Vagina (tissue), 2 donors: ENCODE measurements around the gene LIF. TPM values are rescaled to one million over a fixed set of nuclear protein-coding genes. Genes with fewer than 3 reads are reported as not detected.

Source experiments
- DNase-seq, 2 donors: peaks; one replicate each; pipeline ENCODE4 v3.0.0-alpha.2; 2017; ENCODE audit errors: extremely low spot score in 2 of 2
- H3K27ac ChIP-seq: fragments of 200-600 bp; sonication (generic); one replicate; pipeline ENCODE4 v1.5.1; 2019
- H3K27me3 ChIP-seq: fragments of 200-600 bp; sonication (generic); one replicate; pipeline ENCODE4 v1.5.1; 2019
- H3K36me3 ChIP-seq, 2 donors: fragments of 200-600 bp; sonication (generic); one replicate each; pipeline ENCODE4 v1.5.1; 2017 to 2019
- H3K4me1 ChIP-seq: fragments of 200-600 bp; sonication (generic); one replicate; pipeline ENCODE4 v1.5.1; 2019
- H3K4me3 ChIP-seq, 2 donors: fragments of 200-600 bp; sonication (generic); 1 replicate in 1 of 2; 2 replicates in 1 of 2; pipeline ENCODE4 v1.5.1; 2016 to 2019
- H3K9me3 ChIP-seq: fragments of 200-600 bp; sonication (generic); one replicate; pipeline ENCODE4 v1.5.1; 2019
- CTCF ChIP-seq, 3 experiments: fragments of 450-650 bp in 2 of 3; fragments of 200-600 bp in 1 of 3; sonication (generic) in 1 of 3; IDR thresholded peaks; one replicate each; pipeline ENCODE4 v1.5.1; 2017 to 2019; ENCODE audit warnings: antibody characterized with exemption in 3 of 3, mild to moderate bottlenecking in 2 of 3, moderate library complexity in 2 of 3
- POLR2A ChIP-seq, 2 donors: fragments of 450-650 bp; IDR thresholded peaks; one replicate each; pipeline ENCODE4 v1.6.1; 2017; ENCODE audit warnings: antibody characterized with exemption in 2 of 2, mild to moderate bottlenecking in 2 of 2, moderate library complexity in 2 of 2
- POLR2AphosphoS5 ChIP-seq, 2 donors: sonication (generic); formaldehyde crosslinking; IDR thresholded peaks; one replicate each; pipeline ENCODE4 v1.9.0; 2017; ENCODE audit warnings: antibody characterized with exemption in 2 of 2, mild to moderate bottlenecking in 2 of 2, low read depth in 1 of 2; ENCODE audit not compliant: insufficient read depth in 1 of 2
- intact Hi-C: fragments of 100-400 bp; cut with DNase I; formaldehyde crosslinking; loops from one replicate; pipeline ENCODE4 v1.15.1; 2023
- total RNA-seq: library from RNA; depleted of rRNA; stranded (reverse); fragments of >200 nt; gene quantifications from one replicate; pipeline ENCODE4 v1.2.3, GENCODE V29; 2016

The LIF gene
- total RNA-seq, 1 donor from 2014 or later, result 0.49 TPM

GRCh38 chr22:30265131-30265720 lies 18.7 kb upstream of the LIF start:
- Histone ChIP-seq H3K27me3 (no peaks in the 10 kb centered on the region), H3K27ac (no peak overlapping the region), H3K36me3 (no peaks in the 10 kb centered on the region), H3K9me3 (no peaks in the 10 kb centered on the region), H3K4me3 (no peak overlapping the region), H3K4me1 (peaks cover 23% of the 10 kb centered on the region)
- DNase-seq, result no peak
- no peak for TF ChIP-seq CTCF (IDR thresholded peaks at IDR 0.05)
- no peak for TF ChIP-seq POLR2AphosphoS5 (IDR thresholded peaks at IDR 0.05; ENCODE audit: insufficient read depth in 1 of 2, low read depth in 1 of 2)
- TF ChIP-seq POLR2A (IDR thresholded peaks at IDR 0.05), result no peak
- intact Hi-C loops, result no loop called here

GRCh38 chr22:30263883-30264282 lies 17.3 kb upstream of the LIF start:
- H3K4me1 ChIP-seq, result peaks cover 23% of the 10 kb centered on the region
- no peak for TF ChIP-seq POLR2AphosphoS5 (IDR thresholded peaks at IDR 0.05; ENCODE audit: insufficient read depth in 1 of 2, low read depth in 1 of 2)
- no peak for TF ChIP-seq POLR2A (IDR thresholded peaks at IDR 0.05)
- TF ChIP-seq CTCF (IDR thresholded peaks at IDR 0.05), result no peak
- no peaks in the 10 kb centered on the region for H3K27me3 ChIP-seq
- intact Hi-C loops, result loop anchor here (5.0 kb wide), 2 partner anchors 123 to 152 kb away; partner anchors contain the start of gene RNF215
- H3K9me3 ChIP-seq, result no peaks in the 10 kb centered on the region
- DNase-seq, result no peak
- no peak overlapping the region for H3K27ac ChIP-seq
- H3K4me3 ChIP-seq, result no peak overlapping the region
- no peaks in the 10 kb centered on the region for H3K36me3 ChIP-seq

- H3K27ac ChIP-seq, result peak overlapping the region; percentile 17
- no peaks in the 10 kb centered on the region for H3K36me3 ChIP-seq
- H3K9me3 ChIP-seq, result no peaks in the 10 kb centered on the region
- DNase-seq, result no peak
- intact Hi-C loops, result loop anchor here (5.0 kb wide), 2 partner anchors 124 to 151 kb away; partner anchors contain the start of gene RNF215
- TF ChIP-seq POLR2A (IDR thresholded peaks at IDR 0.05) (no peak), CTCF (IDR thresholded peaks at IDR 0.05) (peak; percentile 98 to 99 (median 98)), POLR2AphosphoS5 (IDR thresholded peaks at IDR 0.05; ENCODE audit: insufficient read depth in 1 of 2, low read depth in 1 of 2) (peak in 1 of 2 donors; percentile 20)
- no peaks in the 10 kb centered on the region for H3K27me3 ChIP-seq
- H3K4me3 ChIP-seq, result no peak overlapping the region
- peaks cover 23% of the 10 kb centered on the region for H3K4me1 ChIP-seq
These were observed 16.6 kb upstream of the LIF start for GRCh38 chr22:30262917-30263741.

GRCh38 chr22:30262112-30262511 lies 15.6 kb upstream of the LIF start:
- TF ChIP-seq CTCF (IDR thresholded peaks at IDR 0.05), result no peak
- TF ChIP-seq POLR2A (IDR thresholded peaks at IDR 0.05), result no peak
- H3K36me3 ChIP-seq, result no peaks in the 10 kb centered on the region
- intact Hi-C loops, result loop anchor here (5.0 kb wide), 2 partner anchors 125 to 150 kb away; partner anchors contain the start of gene RNF215
- no peak overlapping the region for H3K4me3 ChIP-seq
- no peaks in the 10 kb centered on the region for H3K27me3 ChIP-seq
- no peak for DNase-seq
- H3K4me1 ChIP-seq, result peaks cover 23% of the 10 kb centered on the region
- H3K9me3 ChIP-seq, result no peaks in the 10 kb centered on the region
- no peak overlapping the region for H3K27ac ChIP-seq

- intact Hi-C loops, result loop anchor here (5.0 kb wide), 2 partner anchors 126 to 149 kb away; partner anchors contain the start of gene RNF215
- no peak for DNase-seq
- no peak overlapping the region for H3K4me3 ChIP-seq
- peaks cover 23% of the 10 kb centered on the region for H3K4me1 ChIP-seq
- no peak for TF ChIP-seq POLR2AphosphoS5 (IDR thresholded peaks at IDR 0.05; ENCODE audit: insufficient read depth in 1 of 2, low read depth in 1 of 2)
- H3K27me3 ChIP-seq, result no peaks in the 10 kb centered on the region
- no peaks in the 10 kb centered on the region for H3K9me3 ChIP-seq
- H3K27ac ChIP-seq, result no peak overlapping the region
- H3K36me3 ChIP-seq, result no peaks in the 10 kb centered on the region
These were observed 14.6 kb upstream of the LIF start for GRCh38 chr22:30261134-30261533.
